Fibroblast of pulmonary artery (primary cell): ENCODE data around the gene SLCO4A1.
A peak's percentile ranks its signal among the peaks of the same experiment; 100 is the strongest.

ENCODE experiments used
- DNase-seq: peaks from one replicate; pipeline ENCODE4 v3.0.0-alpha.2; 2010; ENCODE audit warnings: low read depth
- H3K4me3 ChIP-seq: replicated peaks from 2 replicates; pipeline ENCODE4 v1.5.1; 2011; ENCODE audit warnings: low read depth, mild to moderate bottlenecking, control low read depth, low read length, moderate library complexity
- CTCF ChIP-seq: IDR thresholded peaks from 2 replicates; pipeline ENCODE4 v1.5.1; 2011; ENCODE audit warnings: mild to moderate bottlenecking, control low read depth, low read length, inconsistent platforms; ENCODE audit errors: missing control alignments

SLCO4A1 gene

GRCh38 chr20:62640870-62641269 lies 1.4 kb upstream of the SLCO4A1 start:
- no peak overlapping the region for H3K4me3 ChIP-seq
- no peak for DNase-seq
- TF ChIP-seq CTCF: no peak

GRCh38 chr20:62641321-62642050 lies 817 bp upstream of the SLCO4A1 start:
- peak overlapping the region; percentile 25 for H3K4me3 ChIP-seq
- TF ChIP-seq CTCF: no peak
- no peak for DNase-seq

GRCh38 chr20:62642666-62643520 lies 590 bp downstream of the SLCO4A1 start:
- H3K4me3 ChIP-seq: no peak overlapping the region
- no peak for DNase-seq
- no peak for TF ChIP-seq CTCF

GRCh38 chr20:62643521-62644043 lies 1.3 kb downstream of the SLCO4A1 start:
- no peak overlapping the region for H3K4me3 ChIP-seq
- no peak for TF ChIP-seq CTCF
- no peak for DNase-seq

- no peak for TF ChIP-seq CTCF
- H3K4me3 ChIP-seq: no peak overlapping the region
- DNase-seq: no peak
Measured at GRCh38 chr20:62644044-62644795, 1.9 kb downstream of the SLCO4A1 start.

GRCh38 chr20:62644802-62645496 lies 2.6 kb downstream of the SLCO4A1 start:
- TF ChIP-seq CTCF: no peak
- DNase-seq: no peak
- no peak overlapping the region for H3K4me3 ChIP-seq
